Measurements from ENCODE around the gene TMEM242. TPM values are rescaled to one million over a fixed set of nuclear protein-coding genes. Genes with fewer than 3 reads are reported as not detected.

Gene TMEM242
- total and polyA plus RNA-seq, 2 of the 4 experiments (the other 2 are of a cell fraction) = 2.3 to 4.6 TPM

DNA sequence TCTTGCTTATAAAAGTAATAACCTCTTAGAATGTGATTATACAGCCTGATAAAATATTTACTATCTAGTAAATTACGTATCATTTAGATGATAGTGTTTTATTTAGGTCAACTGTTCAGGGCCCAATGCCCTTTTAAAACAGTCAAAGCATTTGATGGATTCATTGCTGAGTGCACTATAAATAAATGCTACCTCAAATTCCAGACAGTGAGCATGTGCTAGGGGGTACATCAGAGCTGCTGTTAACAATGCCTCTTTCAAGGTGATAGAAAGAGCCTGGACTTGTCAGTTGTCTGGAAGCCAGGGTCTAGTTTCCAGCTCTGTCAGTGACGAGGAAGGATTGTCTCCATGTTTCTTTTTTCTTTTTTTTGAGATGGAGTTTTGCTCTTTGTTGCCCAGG is 7.5 kb upstream of the TMEM242 start:
- ChIA-PET CTCF (no interaction called here), POLR2A (ENCODE audit: unreplicated experiment) (no interaction called here)
- Histone ChIP-seq H2BK20ac (ENCODE audit: low read depth, low read length) (no peak overlapping the region), H3K18ac (ENCODE audit: low read depth, low read length) (no peak overlapping the region), H4K8ac (ENCODE audit: low read depth in 2 of 2, low read length in 2 of 2) (no peak overlapping the region), H3K9me1 (ENCODE audit: insufficient read depth, low read length) (no peaks in the 10 kb centered on the region), H3K36me3 (ENCODE audit: control insufficient read depth, insufficient read depth, low read length) (no peaks in the 10 kb centered on the region), H4K20me1 (ENCODE audit: insufficient read depth, low read length) (no peaks in the 10 kb centered on the region), H3K9ac (ENCODE audit: low read depth, low read length) (no peak overlapping the region), H2BK15ac (ENCODE audit: low read depth, low read length) (no peak overlapping the region), H3K56ac (ENCODE audit: extremely low read depth, insufficient read depth, low read length) (no peak overlapping the region), H3K9me3 (ENCODE audit: control insufficient read depth, insufficient read depth, low read length) (no peaks in the 10 kb centered on the region), H3K27ac (ENCODE audit: insufficient read depth, low read length) (no peak overlapping the region), H2AK9ac (replicated peaks; ENCODE audit: low read depth, low read length, poor library complexity) (no peak overlapping the region), H2BK120ac (ENCODE audit: low read depth, low read length) (no peak overlapping the region), H3K14ac (replicated peaks; ENCODE audit: low read depth, low read length) (no peak overlapping the region), H2AK5ac (ENCODE audit: low read depth, low read length) (no peak overlapping the region), H3K4me1 (ENCODE audit: control insufficient read depth, insufficient read depth, low read length) (no peaks in the 10 kb centered on the region), H3K4me3 (ENCODE audit: insufficient read depth, low read depth, low read length) (no peak overlapping the region), H4K91ac (ENCODE audit: insufficient read depth, low read depth, low read length) (no peak overlapping the region), H2BK5ac (ENCODE audit: low read depth, low read length, poor library complexity, severe bottlenecking) (no peak overlapping the region), H3K4me2 (ENCODE audit: low read depth, low read length) (no peak overlapping the region), H3K79me1 (ENCODE audit: low read depth in 1 of 2, low read length in 2 of 2) (no peaks in the 10 kb centered on the region), H3K23ac (ENCODE audit: low read depth, low read length) (no peak overlapping the region), H2AFZ (replicated peaks; ENCODE audit: low read length, poor library complexity) (no peak overlapping the region), H3K27me3 (ENCODE audit: control insufficient read depth, insufficient read depth, low read length) (peaks cover 10% of the 10 kb centered on the region; the same call in 1 of the 2 replicates), H4K5ac (ENCODE audit: low read depth, low read length) (no peak overlapping the region), H3K4ac (ENCODE audit: low read depth, low read length) (no peak overlapping the region)
- in situ Hi-C loops (cut with MboI; ENCODE audit: low sequenced_read_pairs) (no loop called here), intact Hi-C loops (cut with micrococcal nuclease) (no loop called here), dilution Hi-C loops (cut with HindIII; ENCODE audit: low sequenced_read_pairs, unreplicated experiment) (no loop called here)
- no TSS peak for BruUV-seq (replicated peaks)
- no peak for ATAC-seq (ENCODE audit: low read depth)
- no peak for DNase-seq
- no CpG with 5 or more reads among the region's 2 CpGs for WGBS, 2 experiments (ENCODE audit: extremely low coverage in 2 of 2, insufficient read length in 1 of 2)
- no peak for TF ChIP-seq RFX5 (IDR thresholded peaks at IDR 0.05; ENCODE audit: low read depth, low read length)
- no peak for TF ChIP-seq MAFK (IDR thresholded peaks at IDR 0.05; ENCODE audit: low read depth, low read length)
- TF ChIP-seq RCOR1 (IDR thresholded peaks at IDR 0.05; ENCODE audit: insufficient replicate concordance, low read length) = no peak
- TF ChIP-seq MAZ (IDR thresholded peaks at IDR 0.05; ENCODE audit: borderline replicate concordance, low read depth, low read length) = no peak
- no peak for TF ChIP-seq BHLHE40 (IDR thresholded peaks at IDR 0.05; ENCODE audit: low read depth, low read length)
- no peak for TF ChIP-seq FOS (IDR thresholded peaks at IDR 0.05; ENCODE audit: low read depth, low read length)
- no peak for TF ChIP-seq MXI1 (IDR thresholded peaks at IDR 0.05; ENCODE audit: borderline replicate concordance, low read depth, low read length)
- no peak for TF ChIP-seq NFE2L2 (IDR thresholded peaks at IDR 0.05; ENCODE audit: low read depth, low read length)
- TF ChIP-seq, protein P1, sequence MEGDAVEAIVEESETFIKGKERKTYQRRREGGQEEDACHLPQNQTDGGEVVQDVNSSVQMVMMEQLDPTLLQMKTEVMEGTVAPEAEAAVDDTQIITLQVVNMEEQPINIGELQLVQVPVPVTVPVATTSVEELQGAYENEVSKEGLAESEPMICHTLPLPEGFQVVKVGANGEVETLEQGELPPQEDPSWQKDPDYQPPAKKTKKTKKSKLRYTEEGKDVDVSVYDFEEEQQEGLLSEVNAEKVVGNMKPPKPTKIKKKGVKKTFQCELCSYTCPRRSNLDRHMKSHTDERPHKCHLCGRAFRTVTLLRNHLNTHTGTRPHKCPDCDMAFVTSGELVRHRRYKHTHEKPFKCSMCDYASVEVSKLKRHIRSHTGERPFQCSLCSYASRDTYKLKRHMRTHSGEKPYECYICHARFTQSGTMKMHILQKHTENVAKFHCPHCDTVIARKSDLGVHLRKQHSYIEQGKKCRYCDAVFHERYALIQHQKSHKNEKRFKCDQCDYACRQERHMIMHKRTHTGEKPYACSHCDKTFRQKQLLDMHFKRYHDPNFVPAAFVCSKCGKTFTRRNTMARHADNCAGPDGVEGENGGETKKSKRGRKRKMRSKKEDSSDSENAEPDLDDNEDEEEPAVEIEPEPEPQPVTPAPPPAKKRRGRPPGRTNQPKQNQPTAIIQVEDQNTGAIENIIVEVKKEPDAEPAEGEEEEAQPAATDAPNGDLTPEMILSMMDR (conservative IDR thresholded peaks at IDR 0.05; ENCODE audit: low read depth, low read length) = no peak
- no peak for TF ChIP-seq RAD21 (IDR thresholded peaks at IDR 0.05; ENCODE audit: low read length)
- TF ChIP-seq, protein P2, sequence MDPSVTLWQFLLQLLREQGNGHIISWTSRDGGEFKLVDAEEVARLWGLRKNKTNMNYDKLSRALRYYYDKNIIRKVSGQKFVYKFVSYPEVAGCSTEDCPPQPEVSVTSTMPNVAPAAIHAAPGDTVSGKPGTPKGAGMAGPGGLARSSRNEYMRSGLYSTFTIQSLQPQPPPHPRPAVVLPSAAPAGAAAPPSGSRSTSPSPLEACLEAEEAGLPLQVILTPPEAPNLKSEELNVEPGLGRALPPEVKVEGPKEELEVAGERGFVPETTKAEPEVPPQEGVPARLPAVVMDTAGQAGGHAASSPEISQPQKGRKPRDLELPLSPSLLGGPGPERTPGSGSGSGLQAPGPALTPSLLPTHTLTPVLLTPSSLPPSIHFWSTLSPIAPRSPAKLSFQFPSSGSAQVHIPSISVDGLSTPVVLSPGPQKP (IDR thresholded peaks at IDR 0.05; ENCODE audit: borderline replicate concordance, low read depth, low read length) = no peak
- TF ChIP-seq, protein P3, sequence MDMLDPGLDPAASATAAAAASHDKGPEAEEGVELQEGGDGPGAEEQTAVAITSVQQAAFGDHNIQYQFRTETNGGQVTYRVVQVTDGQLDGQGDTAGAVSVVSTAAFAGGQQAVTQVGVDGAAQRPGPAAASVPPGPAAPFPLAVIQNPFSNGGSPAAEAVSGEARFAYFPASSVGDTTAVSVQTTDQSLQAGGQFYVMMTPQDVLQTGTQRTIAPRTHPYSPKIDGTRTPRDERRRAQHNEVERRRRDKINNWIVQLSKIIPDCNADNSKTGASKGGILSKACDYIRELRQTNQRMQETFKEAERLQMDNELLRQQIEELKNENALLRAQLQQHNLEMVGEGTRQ (IDR thresholded peaks at IDR 0.05; ENCODE audit: low read depth, low read length) = no peak
- no peak for TF ChIP-seq SMC3 (IDR thresholded peaks at IDR 0.05; ENCODE audit: low read depth, low read length)
- TF ChIP-seq CEBPB (IDR thresholded peaks at IDR 0.05; ENCODE audit: low read depth, low read length) = no peak
- no peak for TF ChIP-seq CHD1 (IDR thresholded peaks at IDR 0.05; ENCODE audit: low read depth, low read length)
- no peak for TF ChIP-seq POLR2A (IDR thresholded peaks at IDR 0.05; ENCODE audit: low read depth, low read length)
